Measurements from ENCODE around the gene STK4.

The STK4 gene

DNA sequence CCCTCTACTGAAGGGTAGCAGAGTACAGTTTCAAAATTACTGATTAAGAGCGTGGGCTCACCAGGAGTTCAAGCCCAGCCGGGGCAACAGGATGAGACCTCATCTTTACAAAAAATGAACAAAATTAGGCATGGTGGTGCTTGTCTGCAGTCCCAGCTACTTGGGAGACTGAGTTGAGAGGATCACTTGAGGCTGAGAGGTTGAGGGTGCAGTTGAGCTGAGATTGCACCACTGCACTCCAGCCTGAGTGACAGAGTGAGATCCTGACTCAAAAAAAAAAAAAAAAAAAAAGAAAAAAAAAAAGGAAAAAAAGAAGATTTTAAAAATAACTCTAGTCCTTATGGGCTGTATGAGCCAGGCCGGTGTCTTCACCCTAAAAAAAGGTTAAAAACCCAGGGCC is 37.7 kb upstream of the STK4 start:
- Histone ChIP-seq H3K4me1 (ENCODE audit: insufficient read depth, insufficient read length) (no peaks in the 10 kb centered on the region), H3K36me3 (ENCODE audit: insufficient read depth, insufficient read length, low read length) (peaks cover 62% of the 10 kb centered on the region), H3K27me3 (ENCODE audit: insufficient read depth, insufficient read length) (no peaks in the 10 kb centered on the region), H3K9me3 (ENCODE audit: insufficient read depth, low read length) (no peaks in the 10 kb centered on the region), H3K9ac (ENCODE audit: insufficient read length, low read depth) (no peak overlapping the region), H3K4me3 (ENCODE audit: insufficient read length, low read depth) (no peak overlapping the region)
- DNase-seq (ENCODE audit: low read depth, low spot score), result no peak
- no peak for TF ChIP-seq ZNF274 (IDR thresholded peaks at IDR 0.05; ENCODE audit: low read depth, low read length)
- no peak for TF ChIP-seq SUZ12 (IDR thresholded peaks at IDR 0.05; ENCODE audit: extremely low read depth, insufficient read depth, insufficient read length)
- TF ChIP-seq YY1 (IDR thresholded peaks at IDR 0.05; ENCODE audit: insufficient read depth, insufficient read length), result no peak

DNA sequence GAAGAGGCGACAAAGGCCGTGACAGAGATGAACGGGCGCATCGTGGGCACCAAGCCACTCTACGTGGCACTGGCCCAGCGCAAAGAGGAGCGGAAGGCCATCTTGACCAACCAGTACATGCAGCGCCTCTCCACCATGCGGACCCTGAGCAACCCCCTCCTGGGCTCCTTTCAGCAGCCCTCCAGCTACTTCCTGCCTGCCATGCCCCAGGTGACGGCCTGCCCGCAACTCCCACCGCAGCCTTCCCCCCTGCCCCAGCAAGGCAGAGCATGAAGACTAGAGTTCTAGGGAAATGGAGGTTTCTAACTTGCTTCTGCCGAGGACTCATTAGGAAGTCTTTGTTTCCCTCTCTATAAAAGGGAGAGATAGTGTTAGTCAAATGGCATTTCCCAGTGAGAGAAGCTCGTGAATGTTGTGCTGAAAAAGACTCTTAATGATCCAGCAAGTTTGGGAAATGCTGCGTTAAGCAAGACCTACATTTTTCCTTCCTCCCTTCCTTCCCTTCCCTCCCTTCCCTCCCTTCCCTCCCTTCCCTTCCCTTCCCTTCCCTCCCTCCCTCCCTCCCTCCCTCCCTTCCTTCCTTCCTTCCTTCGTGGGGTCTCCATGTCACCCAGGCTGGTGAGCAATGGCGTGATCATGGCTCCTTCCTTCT is 35.7 kb upstream of the STK4 start:
- H3K4me3 ChIP-seq (ENCODE audit: insufficient read length, low read depth), result no peak overlapping the region
- DNase-seq (ENCODE audit: low read depth, low spot score), result no peak
- no peak overlapping the region for H3K9ac ChIP-seq (ENCODE audit: insufficient read length, low read depth)
- no peaks in the 10 kb centered on the region for H3K9me3 ChIP-seq (ENCODE audit: insufficient read depth, low read length)
- H3K36me3 ChIP-seq (ENCODE audit: insufficient read depth, insufficient read length, low read length), result peaks cover 61% of the 10 kb centered on the region
- no peaks in the 10 kb centered on the region for H3K4me1 ChIP-seq (ENCODE audit: insufficient read depth, insufficient read length)
- TF ChIP-seq YY1 (IDR thresholded peaks at IDR 0.05; ENCODE audit: insufficient read depth, insufficient read length), result no peak
- no peak for TF ChIP-seq ZNF274 (IDR thresholded peaks at IDR 0.05; ENCODE audit: low read depth, low read length)
- no peak for TF ChIP-seq SUZ12 (IDR thresholded peaks at IDR 0.05; ENCODE audit: extremely low read depth, insufficient read depth, insufficient read length)
- H3K27me3 ChIP-seq (ENCODE audit: insufficient read depth, insufficient read length), result no peaks in the 10 kb centered on the region

DNA sequence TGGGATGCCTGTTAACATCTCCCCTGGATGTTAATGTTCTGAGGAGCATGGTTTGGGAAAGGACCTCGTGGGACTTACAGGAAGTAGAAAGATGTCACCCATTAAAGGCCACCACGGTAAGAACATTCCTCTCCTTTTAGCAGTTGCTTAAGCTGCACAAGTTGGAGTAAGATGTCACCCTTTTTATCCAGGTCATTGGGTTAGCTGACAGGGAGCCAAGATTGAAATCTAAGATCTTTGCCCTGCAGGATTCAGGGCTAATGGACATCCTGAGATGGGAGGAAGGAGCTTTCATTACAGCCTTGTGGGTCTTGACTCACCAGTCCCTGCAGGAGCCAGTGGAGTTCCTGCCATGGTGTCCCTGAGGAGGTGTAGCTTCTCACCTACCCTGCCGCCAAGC is 34.4 kb upstream of the STK4 start:
- peaks cover 70% of the 10 kb centered on the region for H3K36me3 ChIP-seq (ENCODE audit: insufficient read depth, insufficient read length, low read length)
- no peaks in the 10 kb centered on the region for H3K27me3 ChIP-seq (ENCODE audit: insufficient read depth, insufficient read length)
- TF ChIP-seq ZNF274 (IDR thresholded peaks at IDR 0.05; ENCODE audit: low read depth, low read length) (no peak), YY1 (IDR thresholded peaks at IDR 0.05; ENCODE audit: insufficient read depth, insufficient read length) (no peak), SUZ12 (IDR thresholded peaks at IDR 0.05; ENCODE audit: extremely low read depth, insufficient read depth, insufficient read length) (no peak)
- no peak for DNase-seq (ENCODE audit: low read depth, low spot score)
- H3K4me1 ChIP-seq (ENCODE audit: insufficient read depth, insufficient read length), result no peaks in the 10 kb centered on the region
- no peak overlapping the region for H3K9ac ChIP-seq (ENCODE audit: insufficient read length, low read depth)
- no peak overlapping the region for H3K4me3 ChIP-seq (ENCODE audit: insufficient read length, low read depth)
- no peaks in the 10 kb centered on the region for H3K9me3 ChIP-seq (ENCODE audit: insufficient read depth, low read length)

DNA sequence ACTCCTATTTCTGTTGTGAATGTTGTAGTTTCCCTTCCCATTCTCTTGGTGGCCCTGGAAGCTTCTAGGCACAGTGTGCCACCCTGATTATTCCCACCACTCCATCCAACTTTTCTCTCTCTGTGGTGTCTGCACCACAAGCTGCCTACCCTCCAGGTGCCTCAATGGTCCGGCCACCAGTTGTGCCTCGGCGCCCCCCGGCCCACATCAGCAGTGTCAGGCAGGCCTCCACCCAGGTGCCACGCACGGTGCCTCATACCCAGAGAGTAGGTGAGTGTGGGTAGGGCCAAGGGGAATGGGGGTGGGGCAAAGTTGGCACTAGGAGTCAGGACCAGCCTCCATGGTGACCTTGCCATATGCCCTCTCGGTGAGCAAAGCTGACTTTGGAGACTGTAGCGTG is 33.4 kb upstream of the STK4 start:
- Histone ChIP-seq H3K9ac (ENCODE audit: insufficient read length, low read depth) (no peak overlapping the region), H3K36me3 (ENCODE audit: insufficient read depth, insufficient read length, low read length) (peaks cover 78% of the 10 kb centered on the region), H3K4me1 (ENCODE audit: insufficient read depth, insufficient read length) (no peaks in the 10 kb centered on the region), H3K4me3 (ENCODE audit: insufficient read length, low read depth) (no peak overlapping the region), H3K9me3 (ENCODE audit: insufficient read depth, low read length) (no peaks in the 10 kb centered on the region), H3K27me3 (ENCODE audit: insufficient read depth, insufficient read length) (no peaks in the 10 kb centered on the region)
- no peak for DNase-seq (ENCODE audit: low read depth, low spot score)
- TF ChIP-seq SUZ12 (IDR thresholded peaks at IDR 0.05; ENCODE audit: extremely low read depth, insufficient read depth, insufficient read length), result no peak
- TF ChIP-seq YY1 (IDR thresholded peaks at IDR 0.05; ENCODE audit: insufficient read depth, insufficient read length), result no peak
- no peak for TF ChIP-seq ZNF274 (IDR thresholded peaks at IDR 0.05; ENCODE audit: low read depth, low read length)

DNA sequence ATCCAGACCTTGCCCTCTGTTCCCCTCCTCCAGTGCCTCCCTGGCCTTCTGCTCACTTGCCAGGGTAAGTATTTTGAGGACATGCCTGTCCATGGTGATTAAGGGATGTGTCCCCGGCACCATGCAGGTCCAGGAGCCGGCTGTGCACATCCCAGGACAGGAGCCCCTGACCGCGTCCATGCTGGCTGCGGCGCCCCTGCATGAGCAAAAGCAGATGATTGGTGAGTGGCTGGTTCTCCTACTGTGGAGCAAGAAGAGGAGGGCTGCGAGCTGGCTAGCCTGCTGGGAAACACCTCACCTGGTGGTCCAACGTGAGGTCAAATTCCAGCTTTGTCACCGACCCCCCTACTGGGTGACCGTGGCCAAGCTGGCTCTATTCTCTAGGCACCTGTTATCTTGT is 29.8 kb upstream of the STK4 start:
- Histone ChIP-seq H3K4me1 (ENCODE audit: insufficient read depth, insufficient read length) (peaks cover 3% of the 10 kb centered on the region), H3K4me3 (ENCODE audit: insufficient read length, low read depth) (no peak overlapping the region), H3K36me3 (ENCODE audit: insufficient read depth, insufficient read length, low read length) (peaks cover 91% of the 10 kb centered on the region), H3K27me3 (ENCODE audit: insufficient read depth, insufficient read length) (no peaks in the 10 kb centered on the region), H3K9ac (ENCODE audit: insufficient read length, low read depth) (no peak overlapping the region), H3K9me3 (ENCODE audit: insufficient read depth, low read length) (no peaks in the 10 kb centered on the region)
- no peak for TF ChIP-seq SUZ12 (IDR thresholded peaks at IDR 0.05; ENCODE audit: extremely low read depth, insufficient read depth, insufficient read length)
- TF ChIP-seq ZNF274 (IDR thresholded peaks at IDR 0.05; ENCODE audit: low read depth, low read length), result no peak
- no peak for TF ChIP-seq YY1 (IDR thresholded peaks at IDR 0.05; ENCODE audit: insufficient read depth, insufficient read length)
- no peak for DNase-seq (ENCODE audit: low read depth, low spot score)

DNA sequence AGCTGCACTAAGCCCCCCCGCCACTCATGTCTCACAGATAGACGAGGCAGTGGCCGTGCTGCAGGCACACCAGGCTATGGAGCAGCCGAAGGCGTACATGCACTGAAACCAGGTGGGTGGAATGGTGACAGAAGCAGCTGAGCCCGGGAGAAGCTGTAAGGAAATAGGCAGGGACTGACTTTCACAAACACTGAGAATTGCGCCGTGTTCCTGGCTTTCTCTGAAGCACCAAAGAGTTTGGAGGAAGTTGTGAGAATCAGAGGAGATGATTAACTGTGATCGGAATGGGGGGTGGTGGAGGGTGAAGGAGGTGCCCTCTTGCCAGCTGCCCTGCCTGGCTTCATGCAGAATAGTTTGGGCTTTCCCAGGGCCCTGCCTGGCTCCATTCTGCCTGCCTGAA is 27.7 kb upstream of the STK4 start:
- Histone ChIP-seq H3K27me3 (ENCODE audit: insufficient read depth, insufficient read length) (no peaks in the 10 kb centered on the region), H3K9ac (ENCODE audit: insufficient read length, low read depth) (no peak overlapping the region), H3K36me3 (ENCODE audit: insufficient read depth, insufficient read length, low read length) (peaks cover 94% of the 10 kb centered on the region), H3K4me3 (ENCODE audit: insufficient read length, low read depth) (no peak overlapping the region), H3K9me3 (ENCODE audit: insufficient read depth, low read length) (no peaks in the 10 kb centered on the region), H3K4me1 (ENCODE audit: insufficient read depth, insufficient read length) (peaks cover 3% of the 10 kb centered on the region)
- TF ChIP-seq YY1 (IDR thresholded peaks at IDR 0.05; ENCODE audit: insufficient read depth, insufficient read length) (no peak), ZNF274 (IDR thresholded peaks at IDR 0.05; ENCODE audit: low read depth, low read length) (no peak), SUZ12 (IDR thresholded peaks at IDR 0.05; ENCODE audit: extremely low read depth, insufficient read depth, insufficient read length) (no peak)
- no peak for DNase-seq (ENCODE audit: low read depth, low spot score)

DNA sequence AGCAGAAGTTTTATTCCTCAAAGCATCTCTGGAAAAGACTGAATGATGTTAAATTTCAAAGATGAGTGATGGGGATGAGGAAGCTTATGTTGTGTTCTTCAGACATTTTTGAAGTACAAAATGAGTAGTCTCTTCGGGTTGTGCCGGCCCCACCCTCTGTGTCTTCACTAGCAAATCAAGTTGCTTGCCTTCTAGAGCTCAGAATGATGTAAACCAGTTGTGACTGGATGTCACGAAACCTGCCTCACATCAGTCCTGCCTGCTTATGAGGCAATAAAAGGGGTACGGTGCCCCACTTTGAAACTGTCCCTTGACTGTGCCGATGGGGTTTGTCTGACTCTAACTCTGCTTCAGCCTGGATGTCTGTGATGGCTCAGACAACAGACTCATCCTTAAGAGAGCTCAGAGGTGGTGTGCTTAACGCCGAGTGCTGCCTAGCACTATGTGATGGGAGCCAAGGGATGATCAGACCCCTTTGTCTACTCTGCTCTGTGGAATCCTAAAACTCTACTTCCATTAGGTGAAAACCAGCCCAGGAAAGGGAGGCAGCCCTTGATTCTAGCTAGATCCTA is 25.1 kb upstream of the STK4 start:
- no peak for DNase-seq (ENCODE audit: low read depth, low spot score)
- H3K36me3 ChIP-seq (ENCODE audit: insufficient read depth, insufficient read length, low read length), result peaks cover 92% of the 10 kb centered on the region

More for the DNA sequence above, 25.1 kb upstream of the STK4 start:
- Histone ChIP-seq H3K9me3 (ENCODE audit: insufficient read depth, low read length) (no peaks in the 10 kb centered on the region), H3K27me3 (ENCODE audit: insufficient read depth, insufficient read length) (no peaks in the 10 kb centered on the region), H3K9ac (ENCODE audit: insufficient read length, low read depth) (no peak overlapping the region), H3K4me1 (ENCODE audit: insufficient read depth, insufficient read length) (peaks cover 3% of the 10 kb centered on the region), H3K4me3 (ENCODE audit: insufficient read length, low read depth) (no peak overlapping the region)
- no peak for TF ChIP-seq YY1 (IDR thresholded peaks at IDR 0.05; ENCODE audit: insufficient read depth, insufficient read length)
- TF ChIP-seq SUZ12 (IDR thresholded peaks at IDR 0.05; ENCODE audit: extremely low read depth, insufficient read depth, insufficient read length), result no peak

All from NT2/D1 (cell line).